ENCODE results near the gene PGM1. TPM values are rescaled to one million over a fixed set of nuclear protein-coding genes. Genes with fewer than 3 reads are reported as not detected.

Gene PGM1
- total and polyA plus RNA-seq, 2 of the 13 experiments (the other 11 are each of a cell fraction or from before 2014, with no cell fraction given), result 51.6 to 105 TPM

- TF ChIP-seq CEBPG (CRISPR knock-in tag; IDR thresholded peaks at IDR 0.05) (peak; percentile 27; the same call in 1 of the 2 replicates), ZNF451 (CRISPR knock-in tag; IDR thresholded peaks at IDR 0.05) (no peak), CREB3 (CRISPR knock-in tag; IDR thresholded peaks at IDR 0.05) (no peak), ZNF496 (CRISPR knock-in tag; IDR thresholded peaks at IDR 0.05; ENCODE audit: insufficient replicate concordance) (no peak), RAD21 (CRISPR knock-in tag; IDR thresholded peaks at IDR 0.05) (peak; percentile 51; the same call in 1 of the 2 replicates), ZNF589 (CRISPR knock-in tag; conservative IDR thresholded peaks at IDR 0.05) (no peak), FOXA3 (CRISPR knock-in tag; IDR thresholded peaks at IDR 0.05) (no peak), CEBPB (IDR thresholded peaks at IDR 0.05; ENCODE audit: borderline replicate concordance, low read depth, low read length) (0 out of 2 replicates have a peak, but pooled peaks have one; percentile 41), ZNF101 (CRISPR knock-in tag; IDR thresholded peaks at IDR 0.05; ENCODE audit: borderline replicate concordance, low read depth) (no peak), ISL2 (CRISPR knock-in tag; IDR thresholded peaks at IDR 0.05) (no peak), GATAD1 (CRISPR knock-in tag; IDR thresholded peaks at IDR 0.05) (no peak), SMC3 (IDR thresholded peaks at IDR 0.05; ENCODE audit: low read length) (peak; percentile 65; the same call in 1 of the 2 replicates)
These were observed 22.7 kb downstream of the PGM1 start (continued) for GRCh38 chr1:63615768-63616420.

DNA sequence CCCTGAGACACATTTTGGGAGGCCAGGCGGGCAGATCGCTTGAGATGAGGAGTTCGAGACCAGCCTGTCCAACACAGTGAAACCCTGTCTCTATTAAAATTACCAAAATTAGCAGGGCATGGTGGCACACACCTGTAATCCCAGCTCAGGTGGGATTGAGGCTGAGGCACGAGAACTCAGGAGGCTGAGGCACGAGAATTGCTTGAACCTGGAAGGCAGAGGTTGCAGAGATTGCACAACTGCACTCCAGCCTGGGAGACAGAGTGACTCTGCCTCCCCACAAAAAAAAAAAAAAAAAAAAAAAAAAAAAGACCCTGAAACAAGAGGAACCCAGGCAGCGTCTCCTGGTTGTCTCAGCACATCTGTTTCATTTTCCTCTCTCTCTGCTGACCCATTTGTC is 24.2 kb downstream of the PGM1 start:
- H3K36me3 ChIP-seq (replicated peaks in 1 of 2; ENCODE audit: control insufficient read depth in 1 of 2, insufficient read depth in 2 of 2, low read length in 2 of 2), result peaks cover 6 to 7% of the 10 kb centered on the region in 2 experiments; a peak in 3 of 5 replicates
- peaks cover 43% of the 10 kb centered on the region for H3K79me2 ChIP-seq (ENCODE audit: insufficient read depth, low read length)
- H3K4me1 ChIP-seq (ENCODE audit: insufficient read depth, low read length), result peaks cover 50% of the 10 kb centered on the region
- H3K27me3 ChIP-seq (ENCODE audit: control insufficient read depth in 1 of 2, insufficient read depth in 2 of 2, low read length in 2 of 2), result no peaks in the 10 kb centered on the region
- H3K4me3 ChIP-seq (replicated peaks in 1 of 3; ENCODE audit: insufficient read depth in 1 of 3, low read depth in 2 of 3, low read length in 3 of 3), result no peak overlapping the region
- DNase-seq (ENCODE audit: low spot score) (no peak), ATAC-seq (no peak), FAIRE-seq (peak; percentile 40)
- H2AFZ ChIP-seq (ENCODE audit: low read length), result no peak overlapping the region
- H3K4me2 ChIP-seq (ENCODE audit: low read depth, low read length), result no peak overlapping the region
- no peak overlapping the region for H3K27ac ChIP-seq (ENCODE audit: extremely low read length, insufficient read depth, low read length)
- H4K20me1 ChIP-seq (ENCODE audit: insufficient read depth, low read length), result 0 out of 2 replicates have a peak, but pooled peaks cover 2% of the 10 kb centered on the region
- H3K9ac ChIP-seq (ENCODE audit: insufficient read depth, low read depth, low read length), result no peak overlapping the region
- 96% methylated on average over 6 of the region's 6 CpGs for WGBS (ENCODE audit: low lambda C conversion rate)
- no peaks in the 10 kb centered on the region for H3K9me3 ChIP-seq (ENCODE audit: low read length)
- intact Hi-C loops (cut with micrococcal nuclease; ENCODE audit: unreplicated experiment) (loop anchor here (2.0 to 10.0 kb wide), 4 partner anchors 57 to 300 kb away; no protein-coding TSS in a partner anchor), in situ Hi-C loops (cut with HindIII; ENCODE audit: extremely low pct_ligation_motif_present, low pct_unique_long_range_greater_than_20kb) (loop anchor here (5.0 to 25.0 kb wide), 3 partner anchors 295 to 625 kb away; no protein-coding TSS in a partner anchor)
- ChIA-PET POLR2A (no interaction called here), CTCF (ENCODE audit: low intra/inter-chr PET ratio, low total read pairs) (no interaction called here)
- no TSS peak for BruUV-seq (replicated peaks)
- TF ChIP-seq, protein P1, sequence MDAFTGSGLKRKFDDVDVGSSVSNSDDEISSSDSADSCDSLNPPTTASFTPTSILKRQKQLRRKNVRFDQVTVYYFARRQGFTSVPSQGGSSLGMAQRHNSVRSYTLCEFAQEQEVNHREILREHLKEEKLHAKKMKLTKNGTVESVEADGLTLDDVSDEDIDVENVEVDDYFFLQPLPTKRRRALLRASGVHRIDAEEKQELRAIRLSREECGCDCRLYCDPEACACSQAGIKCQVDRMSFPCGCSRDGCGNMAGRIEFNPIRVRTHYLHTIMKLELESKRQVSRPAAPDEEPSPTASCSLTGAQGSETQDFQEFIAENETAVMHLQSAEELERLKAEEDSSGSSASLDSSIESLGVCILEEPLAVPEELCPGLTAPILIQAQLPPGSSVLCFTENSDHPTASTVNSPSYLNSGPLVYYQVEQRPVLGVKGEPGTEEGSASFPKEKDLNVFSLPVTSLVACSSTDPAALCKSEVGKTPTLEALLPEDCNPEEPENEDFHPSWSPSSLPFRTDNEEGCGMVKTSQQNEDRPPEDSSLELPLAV (CRISPR knock-in tag; conservative IDR thresholded peaks at IDR 0.05; ENCODE audit: low read depth), result no peak
- TF ChIP-seq CEBPB (IDR thresholded peaks at IDR 0.05; ENCODE audit: borderline replicate concordance, low read depth, low read length), result peak; percentile 31; the same call in 1 of the 2 replicates
- TF ChIP-seq ZNF770 (CRISPR knock-in tag; IDR thresholded peaks at IDR 0.05), result peak; percentile 76
- TF ChIP-seq HES4 (CRISPR knock-in tag; IDR thresholded peaks at IDR 0.05; ENCODE audit: borderline replicate concordance), result no peak

All from HepG2 (cell line).